GM12873 (cell line): ENCODE measurements around the gene MTTP.

Experiments
- TF ChIP-seq, protein P1 (sequence below): IDR thresholded peaks from 2 replicates; pipeline ENCODE4 v1.5.1; 2012; ENCODE audit warnings: low read depth, mild to moderate bottlenecking, moderate library complexity, low read length, control low read depth; ENCODE audit not compliant: insufficient read depth; ENCODE audit errors: missing control alignments

MTTP gene

DNA sequence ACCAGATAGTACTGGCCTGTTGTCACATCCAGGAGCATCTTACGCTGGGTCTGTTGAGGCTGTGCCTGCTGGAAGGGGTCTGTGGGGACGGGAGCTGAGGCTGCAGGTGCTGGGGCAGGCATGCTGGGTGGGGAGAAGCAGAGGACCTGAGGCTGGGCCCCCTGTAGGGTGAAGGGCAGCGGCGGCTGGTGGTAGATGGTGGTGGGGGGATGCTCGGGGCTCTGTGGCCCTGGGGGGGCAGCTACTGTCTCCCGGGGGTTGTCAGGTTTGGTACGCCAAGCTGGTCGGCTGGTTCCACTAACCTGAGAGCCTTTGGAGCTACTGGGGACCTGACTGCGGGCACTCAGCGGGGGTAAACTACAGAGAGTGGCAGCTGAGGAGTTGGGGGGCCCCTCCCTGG is 75.2 kb downstream of the MTTP start:
- TF ChIP-seq, protein P1, sequence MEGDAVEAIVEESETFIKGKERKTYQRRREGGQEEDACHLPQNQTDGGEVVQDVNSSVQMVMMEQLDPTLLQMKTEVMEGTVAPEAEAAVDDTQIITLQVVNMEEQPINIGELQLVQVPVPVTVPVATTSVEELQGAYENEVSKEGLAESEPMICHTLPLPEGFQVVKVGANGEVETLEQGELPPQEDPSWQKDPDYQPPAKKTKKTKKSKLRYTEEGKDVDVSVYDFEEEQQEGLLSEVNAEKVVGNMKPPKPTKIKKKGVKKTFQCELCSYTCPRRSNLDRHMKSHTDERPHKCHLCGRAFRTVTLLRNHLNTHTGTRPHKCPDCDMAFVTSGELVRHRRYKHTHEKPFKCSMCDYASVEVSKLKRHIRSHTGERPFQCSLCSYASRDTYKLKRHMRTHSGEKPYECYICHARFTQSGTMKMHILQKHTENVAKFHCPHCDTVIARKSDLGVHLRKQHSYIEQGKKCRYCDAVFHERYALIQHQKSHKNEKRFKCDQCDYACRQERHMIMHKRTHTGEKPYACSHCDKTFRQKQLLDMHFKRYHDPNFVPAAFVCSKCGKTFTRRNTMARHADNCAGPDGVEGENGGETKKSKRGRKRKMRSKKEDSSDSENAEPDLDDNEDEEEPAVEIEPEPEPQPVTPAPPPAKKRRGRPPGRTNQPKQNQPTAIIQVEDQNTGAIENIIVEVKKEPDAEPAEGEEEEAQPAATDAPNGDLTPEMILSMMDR, result no peak

DNA sequence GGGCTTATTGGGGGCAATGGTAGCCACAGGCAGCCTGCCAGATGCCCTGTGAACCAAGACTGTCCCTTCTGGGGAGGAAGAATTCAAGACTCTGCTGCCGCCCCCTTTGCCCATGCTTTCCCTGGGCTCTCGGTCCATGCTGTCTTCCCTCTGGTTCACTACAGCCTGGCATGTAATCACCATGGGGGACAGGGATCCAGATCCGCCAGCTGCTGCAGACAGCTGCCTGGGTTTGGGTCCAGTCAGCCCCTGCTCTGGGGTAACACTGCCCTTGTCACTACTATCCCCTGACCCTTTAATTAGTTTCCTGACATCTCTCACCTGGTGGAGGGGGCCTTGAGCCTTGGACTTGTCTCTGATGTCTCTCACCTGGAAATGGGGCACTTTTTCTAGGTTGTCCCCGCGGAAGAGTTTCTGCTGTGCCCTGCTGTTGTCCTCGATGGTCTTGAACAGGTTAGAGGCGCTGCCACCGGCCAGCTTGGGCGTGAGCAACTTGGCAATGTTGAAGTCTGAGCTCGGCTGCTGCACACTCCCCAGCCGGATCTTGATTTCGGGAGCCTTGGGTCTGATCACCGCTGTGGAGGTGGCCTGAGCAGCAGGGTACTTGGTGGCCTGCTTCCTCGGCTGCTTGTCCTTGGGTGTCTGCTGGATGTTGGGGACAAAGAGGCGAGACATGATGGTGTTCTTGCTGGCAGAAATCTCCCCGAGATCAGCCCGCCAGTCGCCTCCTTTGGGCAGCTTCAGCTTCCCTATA is 76.6 kb downstream of the MTTP start:
- TF ChIP-seq, protein P1, result no peak

- TF ChIP-seq, protein P1, result no peak
Measured at GRCh38 chr4:99651811-99652485, 77.3 kb downstream of the MTTP start.

GRCh38 chr4:99652596-99653436 is 78.2 kb downstream of the MTTP start:
- TF ChIP-seq, protein P1, result no peak

GRCh38 chr4:99653916-99654315 is 79.3 kb downstream of the MTTP start:
- TF ChIP-seq, protein P1, result no peak

- TF ChIP-seq, protein P1, result no peak
Measured at GRCh38 chr4:99654361-99654761, 79.7 kb downstream of the MTTP start.
